Measurements from ENCODE around the gene GGCX.
A peak's percentile ranks its signal among the peaks of the same experiment; 100 is the strongest.

Gene GGCX

DNA sequence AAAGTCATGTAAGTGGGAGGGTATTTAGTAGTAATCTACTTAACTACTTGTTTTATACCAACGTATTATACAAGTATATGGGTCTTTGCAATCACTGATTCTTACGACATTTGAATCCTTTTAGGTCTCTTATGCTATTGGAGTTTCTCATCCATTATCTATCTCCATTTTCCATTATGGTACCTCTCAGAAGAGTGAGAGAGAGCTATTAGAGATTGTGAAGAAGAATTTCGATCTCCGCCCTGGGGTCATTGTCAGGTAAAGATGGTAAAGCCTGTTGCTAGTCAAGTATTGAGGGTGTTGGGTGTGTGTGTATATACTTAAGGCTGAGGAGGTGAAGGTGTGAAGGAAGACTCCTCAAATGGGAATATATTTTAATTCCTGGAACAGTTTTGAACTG lies 18.5 kb downstream of the GGCX start:
- H3K79me2 ChIP-seq: peaks cover 14% of the 10 kb centered on the region
- H3K4me1 ChIP-seq: peaks cover 31% of the 10 kb centered on the region
- no peaks in the 10 kb centered on the region for H3K27me3 ChIP-seq (ENCODE audit: control insufficient read depth, insufficient read depth, low read length)
- H3K9me3 ChIP-seq (ENCODE audit: control insufficient read depth, low read length): no peaks in the 10 kb centered on the region
- no peak overlapping the region for H3K4me3 ChIP-seq (ENCODE audit: low read depth, low read length)
- TF ChIP-seq, protein P1, sequence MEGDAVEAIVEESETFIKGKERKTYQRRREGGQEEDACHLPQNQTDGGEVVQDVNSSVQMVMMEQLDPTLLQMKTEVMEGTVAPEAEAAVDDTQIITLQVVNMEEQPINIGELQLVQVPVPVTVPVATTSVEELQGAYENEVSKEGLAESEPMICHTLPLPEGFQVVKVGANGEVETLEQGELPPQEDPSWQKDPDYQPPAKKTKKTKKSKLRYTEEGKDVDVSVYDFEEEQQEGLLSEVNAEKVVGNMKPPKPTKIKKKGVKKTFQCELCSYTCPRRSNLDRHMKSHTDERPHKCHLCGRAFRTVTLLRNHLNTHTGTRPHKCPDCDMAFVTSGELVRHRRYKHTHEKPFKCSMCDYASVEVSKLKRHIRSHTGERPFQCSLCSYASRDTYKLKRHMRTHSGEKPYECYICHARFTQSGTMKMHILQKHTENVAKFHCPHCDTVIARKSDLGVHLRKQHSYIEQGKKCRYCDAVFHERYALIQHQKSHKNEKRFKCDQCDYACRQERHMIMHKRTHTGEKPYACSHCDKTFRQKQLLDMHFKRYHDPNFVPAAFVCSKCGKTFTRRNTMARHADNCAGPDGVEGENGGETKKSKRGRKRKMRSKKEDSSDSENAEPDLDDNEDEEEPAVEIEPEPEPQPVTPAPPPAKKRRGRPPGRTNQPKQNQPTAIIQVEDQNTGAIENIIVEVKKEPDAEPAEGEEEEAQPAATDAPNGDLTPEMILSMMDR (IDR thresholded peaks at IDR 0.05): no peak
- no peak overlapping the region for H3K9ac ChIP-seq
- H2AFZ ChIP-seq: no peak overlapping the region
- H3K27ac ChIP-seq: no peak overlapping the region
- H3K36me3 ChIP-seq (ENCODE audit: control insufficient read depth, insufficient read depth, low read length): no peaks in the 10 kb centered on the region
- no peak overlapping the region for H3K4me2 ChIP-seq (ENCODE audit: low read length)

DNA sequence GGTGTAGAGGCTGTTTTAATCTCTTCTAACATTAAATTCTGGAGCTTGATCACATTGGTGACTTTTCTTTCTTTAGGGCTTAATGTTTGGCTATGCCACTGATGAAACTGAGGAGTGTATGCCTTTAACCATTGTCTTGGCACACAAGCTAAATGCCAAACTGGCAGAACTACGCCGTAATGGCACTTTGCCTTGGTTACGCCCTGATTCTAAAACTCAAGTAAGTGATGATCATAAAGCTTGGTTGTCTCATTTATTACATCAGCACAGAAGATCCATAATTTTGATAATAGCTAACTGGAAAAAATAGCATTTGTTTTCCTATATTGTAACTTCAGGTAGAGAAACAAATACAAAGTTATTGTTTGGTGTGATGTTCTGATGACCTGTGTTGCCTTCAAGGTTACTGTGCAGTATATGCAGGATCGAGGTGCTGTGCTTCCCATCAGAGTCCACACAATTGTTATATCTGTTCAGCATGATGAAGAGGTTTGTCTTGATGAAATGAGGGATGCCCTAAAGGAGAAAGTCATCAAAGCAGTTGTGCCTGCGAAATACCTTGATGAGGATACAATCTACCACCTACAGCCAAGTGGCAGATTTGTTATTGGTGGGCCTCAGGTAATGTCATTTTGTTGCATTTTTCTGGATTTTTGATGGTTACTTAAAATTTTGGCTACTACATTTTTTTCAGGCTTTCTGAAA lies 19.4 kb downstream of the GGCX start:
- H3K27ac ChIP-seq: no peak overlapping the region
- H3K4me3 ChIP-seq (ENCODE audit: low read depth, low read length): peak overlapping the region; percentile 97

DNA sequence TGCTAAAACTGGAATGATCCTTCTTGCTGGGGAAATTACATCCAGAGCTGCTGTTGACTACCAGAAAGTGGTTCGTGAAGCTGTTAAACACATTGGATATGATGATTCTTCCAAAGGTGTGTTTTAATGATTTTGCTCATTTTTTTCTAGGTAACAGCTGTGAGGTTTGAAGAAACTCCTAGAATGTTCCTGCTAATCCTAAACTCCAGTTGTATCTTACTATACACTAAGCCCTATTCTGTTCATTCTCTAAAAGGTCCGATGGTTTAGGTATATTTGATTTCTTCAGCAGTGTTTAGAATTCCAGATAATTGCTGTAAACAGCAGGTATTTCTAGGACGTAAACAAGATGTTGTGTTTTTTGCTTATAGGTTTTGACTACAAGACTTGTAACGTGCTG lies 20.0 kb downstream of the GGCX start:
- H3K4me2 ChIP-seq (ENCODE audit: low read length): peak overlapping the region; percentile 98
- peaks cover 14% of the 10 kb centered on the region for H3K79me2 ChIP-seq
- H3K4me3 ChIP-seq (ENCODE audit: low read depth, low read length): peak overlapping the region; percentile 97
- no peaks in the 10 kb centered on the region for H3K9me3 ChIP-seq (ENCODE audit: control insufficient read depth, low read length)
- H3K27ac ChIP-seq: no peak overlapping the region
- TF ChIP-seq, protein P1 (IDR thresholded peaks at IDR 0.05): no peak
- no peak overlapping the region for H3K9ac ChIP-seq
- H3K27me3 ChIP-seq (ENCODE audit: control insufficient read depth, insufficient read depth, low read length): no peaks in the 10 kb centered on the region
- H3K36me3 ChIP-seq (ENCODE audit: control insufficient read depth, insufficient read depth, low read length): no peaks in the 10 kb centered on the region
- peaks cover 34% of the 10 kb centered on the region for H3K4me1 ChIP-seq
- no peak overlapping the region for H2AFZ ChIP-seq

More for the DNA sequence above, 19.4 kb downstream of the GGCX start:
- Histone ChIP-seq H3K27me3 (ENCODE audit: control insufficient read depth, insufficient read depth, low read length) (no peaks in the 10 kb centered on the region), H3K9ac (no peak overlapping the region), H3K79me2 (peaks cover 14% of the 10 kb centered on the region), H2AFZ (no peak overlapping the region), H3K9me3 (ENCODE audit: control insufficient read depth, low read length) (no peaks in the 10 kb centered on the region), H3K36me3 (ENCODE audit: control insufficient read depth, insufficient read depth, low read length) (no peaks in the 10 kb centered on the region), H3K4me1 (peaks cover 34% of the 10 kb centered on the region), H3K4me2 (ENCODE audit: low read length) (no peak overlapping the region)
- TF ChIP-seq, protein P1 (IDR thresholded peaks at IDR 0.05): no peak

DNA sequence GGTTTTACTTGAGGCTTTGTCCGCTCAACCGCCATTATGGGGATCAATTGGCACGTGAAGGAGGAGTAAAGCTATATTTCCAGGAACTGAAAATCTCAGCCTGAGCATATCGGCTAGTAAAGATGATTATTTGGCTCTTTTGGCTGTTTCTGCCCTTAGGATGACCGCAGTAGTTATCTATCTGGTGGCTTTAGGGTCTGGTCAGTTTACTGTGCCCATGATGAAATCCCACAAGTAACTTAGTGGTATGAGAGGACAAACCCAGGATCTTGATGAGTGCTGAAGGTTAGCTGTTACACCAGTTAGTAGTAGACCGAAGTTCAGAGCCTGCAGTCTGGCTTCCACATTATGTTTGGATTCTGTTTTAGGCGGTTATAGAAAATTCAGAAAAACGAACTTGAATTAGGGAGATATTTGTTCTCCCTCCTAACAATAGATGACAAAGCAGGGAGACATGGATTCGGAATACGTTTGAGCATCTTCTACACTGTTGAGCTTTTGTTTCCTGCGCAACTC lies 21.1 kb downstream of the GGCX start:
- Histone ChIP-seq H3K27me3 (ENCODE audit: control insufficient read depth, insufficient read depth, low read length) (no peaks in the 10 kb centered on the region), H2AFZ (no peak overlapping the region), H3K9me3 (ENCODE audit: control insufficient read depth, low read length) (no peaks in the 10 kb centered on the region), H3K27ac (peak overlapping the region; percentile 99), H3K4me2 (ENCODE audit: low read length) (peak overlapping the region; percentile 98), H3K9ac (no peak overlapping the region), H3K36me3 (ENCODE audit: control insufficient read depth, insufficient read depth, low read length) (no peaks in the 10 kb centered on the region), H3K79me2 (peaks cover 14% of the 10 kb centered on the region), H3K4me3 (ENCODE audit: low read depth, low read length) (peak overlapping the region; percentile 97), H3K4me1 (peaks cover 32% of the 10 kb centered on the region)
- TF ChIP-seq, protein P1 (IDR thresholded peaks at IDR 0.05): no peak
